GM12878 (cell line): ENCODE results near the gene ITGB2. TPM values are rescaled to one million over a fixed set of nuclear protein-coding genes. Genes with fewer than 3 reads are reported as not detected.
A peak's percentile ranks its signal among the peaks of the same experiment; 100 is the strongest.

Experiments
- ATAC-seq: fragments of 200-7000 bp; cut with Tn5 transposase; 3 replicates; pipeline ENCODE4 v1.9.1; 2020; ENCODE audit warnings: mild to moderate bottlenecking, moderate library complexity
- BruUV-seq: library from RNA; stranded (reverse); fragments of 400-500 nt; replicated peaks from 2 replicates; lab custom pipeline; 2021; lab: Mats Ljungman, UMichigan
- CTCF ChIA-PET: fragments of 300-600 bp; sonication (Branson Sonifier 250); formaldehyde crosslinking; extraction: SDS; loops from one replicate; lab custom pipeline; 2021; ENCODE audit warnings: inconsistent platforms; lab: Yijun Ruan, JAX
- POLR2A ChIA-PET: fragments of 350-600 bp; formaldehyde crosslinking; extraction: SDS; loops from one replicate; lab custom pipeline; 2021; ENCODE audit warnings: inconsistent platforms; lab: Charles Lee
- RAD21 ChIA-PET: fragments of 300-600 bp; sonication (Branson Sonifier 250); formaldehyde crosslinking; loops from one replicate; lab custom pipeline; 2023; ENCODE audit warnings: antibody characterized with exemption; ENCODE audit not compliant: unreplicated experiment; lab: Charles Lee
- SMC1A ChIA-PET: fragments of 300-600 bp; sonication (Branson Sonifier 250); formaldehyde crosslinking; loops from one replicate; lab custom pipeline; 2023; ENCODE audit not compliant: unreplicated experiment, uncharacterized antibody; lab: Charles Lee
- DNase-seq: peaks from one replicate; pipeline ENCODE4 v3.0.0-alpha.2; 2011; ENCODE audit warnings: low read depth, low spot score
- FAIRE-seq: peaks from 3 replicates; lab custom pipeline; 2011; peaks lifted over from hg19 to GRCh38; lab: Jason Lieb, UNC
- H2AFZ ChIP-seq: 2 replicates; pipeline ENCODE4 v1.6.0; 2011; ENCODE audit warnings: low read depth, low read length, control low read depth; ENCODE audit not compliant: control insufficient read depth
- H3K27ac ChIP-seq: 2 replicates; pipeline ENCODE4 v1.5.1; 2011; ENCODE audit warnings: control low read depth; ENCODE audit not compliant: control insufficient read depth, insufficient read depth
- H3K27me3 ChIP-seq, 2 experiments: replicated peaks in 1 of 2; 2 replicates each; pipeline versions ENCODE4 v1.6.0 to v1.6.1; 2011; ENCODE audit warnings: low read length in 1 of 2; ENCODE audit not compliant: control insufficient read depth in 2 of 2, insufficient read depth in 2 of 2
- H3K36me3 ChIP-seq, 2 experiments: 2 replicates each; pipeline ENCODE4 v1.5.1; 2011; ENCODE audit warnings: low read length in 1 of 2; ENCODE audit not compliant: control insufficient read depth in 2 of 2, insufficient read depth in 2 of 2
- H3K4me1 ChIP-seq: 2 replicates; pipeline ENCODE4 v1.6.1; 2011; ENCODE audit warnings: mild to moderate bottlenecking, low read length, moderate library complexity, mixed read lengths; ENCODE audit not compliant: control insufficient read depth, insufficient read depth
- H3K4me2 ChIP-seq: 2 replicates; pipeline ENCODE4 v1.6.0; 2011; ENCODE audit warnings: control low read depth; ENCODE audit not compliant: control insufficient read depth, insufficient read depth
- H3K4me3 ChIP-seq: fragments of 200-600 bp; sonication (generic); 2 replicates; pipeline ENCODE4 v1.5.1; 2016
- H3K79me2 ChIP-seq: 2 replicates; pipeline ENCODE4 v1.6.0; 2011; ENCODE audit warnings: low read length; ENCODE audit not compliant: control insufficient read depth, insufficient read depth
- H3K9ac ChIP-seq: 2 replicates; pipeline ENCODE4 v1.8.0; 2011; ENCODE audit warnings: low read length, control low read depth, mixed read lengths; ENCODE audit not compliant: control insufficient read depth, insufficient read depth
- H3K9me3 ChIP-seq: replicated peaks from 3 replicates; pipeline ENCODE4 v1.5.1; 2011; ENCODE audit warnings: mild to moderate bottlenecking, low read length; ENCODE audit not compliant: control insufficient read depth, insufficient read depth
- H4K20me1 ChIP-seq: 2 replicates; pipeline ENCODE4 v1.6.0; 2011; ENCODE audit not compliant: control insufficient read depth, insufficient read depth
- BHLHE40 ChIP-seq, 2 experiments: fragments of 450-650 bp in 1 of 2; IDR thresholded peaks; 2 replicates each; pipeline ENCODE4 v1.6.1; 2011 to 2017; ENCODE audit warnings: low read depth in 2 of 2, borderline replicate concordance in 1 of 2, improper control_type of control experiment in 1 of 2, low read length in 1 of 2, mild to moderate bottlenecking in 1 of 2
- DPF2 ChIP-seq: fragments of 450-650 bp; IDR thresholded peaks from 2 replicates; pipeline ENCODE4 v1.6.1; 2017; ENCODE audit warnings: mild to moderate bottlenecking
- EED ChIP-seq: sonication (generic); IDR thresholded peaks from 2 replicates; pipeline ENCODE4 v1.6.1; 2016; ENCODE audit warnings: antibody characterized with exemption, low read depth
- EGR1 ChIP-seq, 2 experiments: IDR thresholded peaks; 1 replicate in 1 of 2; 2 replicates in 1 of 2; pipeline ENCODE4 v1.6.1; 2011 to 2012; ENCODE audit warnings: low read depth in 2 of 2, low read length in 2 of 2, borderline replicate concordance in 1 of 2, mild to moderate bottlenecking in 1 of 2, moderate library complexity in 1 of 2
- ETV6 ChIP-seq, 2 experiments: fragments of 450-650 bp in 1 of 2; IDR thresholded peaks in 1 of 2; conservative IDR thresholded peaks in 1 of 2; 2 replicates each; pipeline ENCODE4 v1.6.1; 2014; ENCODE audit warnings: antibody characterized with exemption in 1 of 2, borderline replicate concordance in 1 of 2, low read depth in 1 of 2, mild to moderate bottlenecking in 1 of 2, moderate library complexity in 1 of 2
- HCFC1 ChIP-seq: fragments of 150-350 bp; IDR thresholded peaks from 2 replicates; pipeline ENCODE4 v1.6.1; 2014; ENCODE audit warnings: low read length
- IKZF1 ChIP-seq: fragments of 450-650 bp; conservative IDR thresholded peaks from 2 replicates; pipeline ENCODE4 v1.6.1; 2017; ENCODE audit warnings: antibody characterized with exemption, mild to moderate bottlenecking
- IRF4 ChIP-seq: IDR thresholded peaks from 2 replicates; pipeline ENCODE4 v1.6.1; 2011; ENCODE audit warnings: low read depth, low read length
- JUNB ChIP-seq: IDR thresholded peaks from 2 replicates; pipeline ENCODE4 v1.6.1; 2016; ENCODE audit warnings: antibody characterized with exemption, mild to moderate bottlenecking
- JUND ChIP-seq: IDR thresholded peaks from 2 replicates; pipeline ENCODE4 v1.6.1; 2012; ENCODE audit warnings: low read depth, mild to moderate bottlenecking, low read length, improper control_type of control experiment, moderate library complexity
- MXI1 ChIP-seq: fragments of 150-350 bp; IDR thresholded peaks from 2 replicates; pipeline ENCODE4 v1.6.1; 2011; ENCODE audit warnings: low read depth, mild to moderate bottlenecking, inconsistent platforms, low read length, improper control_type of control experiment
- NR2F1 ChIP-seq: fragments of 450-650 bp; conservative IDR thresholded peaks from 2 replicates; pipeline ENCODE4 v1.6.1; 2017; ENCODE audit warnings: mild to moderate bottlenecking
- ZNF384 ChIP-seq: IDR thresholded peaks from 2 replicates; pipeline ENCODE4 v1.6.1; 2012; ENCODE audit warnings: low read depth, mild to moderate bottlenecking, low read length, improper control_type of control experiment, borderline replicate concordance
- ZSCAN29 ChIP-seq: fragments of 450-650 bp; IDR thresholded peaks from 2 replicates; pipeline ENCODE4 v1.6.1; 2017; ENCODE audit warnings: mild to moderate bottlenecking, moderate library complexity
- WGBS: methylation state at CpG from one replicate; pipeline ENCODE4 v1.1.6; 2016; ENCODE audit warnings: low lambda C conversion rate; ENCODE audit not compliant: insufficient replicate concordance, insufficient coverage; ENCODE audit errors: missing lambda C conversion rate; 5-methylcytosine and 5-hydroxymethylcytosine counted together
- in situ Hi-C: fragments of 300-500 bp; cut with MboI; formaldehyde crosslinking; loops from 9 replicates; pipeline ENCODE4 v1.14.3; 2018; ENCODE audit warnings: mixed read lengths
- intact Hi-C: fragments of 100-400 bp; cut with micrococcal nuclease; formaldehyde crosslinking; loops from one replicate; pipeline ENCODE4 v1.14.2; 2022; ENCODE audit not compliant: unreplicated experiment
- polyA plus RNA-seq, 11 experiments: library from polyadenylated mRNA; depleted of rRNA in 4 of 11; unstranded in 6 of 11; stranded (reverse) in 5 of 11; fragments of >200 nt; fragmentation: Nextera tagmentation in 4 of 11; fragmentation: Illumina TruSeq in 1 of 11; extraction: Ambion mirVana in 4 of 11; extraction: Trizol in 1 of 11; gene quantifications; 1 replicate in 1 of 11; 2 replicates in 10 of 11; pipeline versions ENCODE4 v1.2.1 to v1.2.3, GENCODE V29; 2011 to 2016; ENCODE audit warnings: inconsistent platforms in 2 of 11, missing spikeins in 2 of 11, low read depth in 1 of 11
- total RNA-seq, 4 experiments: library from RNA; depleted of rRNA in 3 of 4; stranded (reverse); fragments of >200 nt in 3 of 4; fragmentation: Illumina TruSeq in 1 of 4; extraction: Trizol in 1 of 4; gene quantifications; 2 replicates each; pipeline versions ENCODE4 v1.2.1 to v1.2.3, GENCODE V29; 2013 to 2021

The ITGB2 gene
- total and polyA plus RNA-seq, 10 of the 15 experiments (the other 5 are each of a cell fraction or from before 2014, with no cell fraction given) = 8.0 to 172 (median 58.9) TPM

DNA sequence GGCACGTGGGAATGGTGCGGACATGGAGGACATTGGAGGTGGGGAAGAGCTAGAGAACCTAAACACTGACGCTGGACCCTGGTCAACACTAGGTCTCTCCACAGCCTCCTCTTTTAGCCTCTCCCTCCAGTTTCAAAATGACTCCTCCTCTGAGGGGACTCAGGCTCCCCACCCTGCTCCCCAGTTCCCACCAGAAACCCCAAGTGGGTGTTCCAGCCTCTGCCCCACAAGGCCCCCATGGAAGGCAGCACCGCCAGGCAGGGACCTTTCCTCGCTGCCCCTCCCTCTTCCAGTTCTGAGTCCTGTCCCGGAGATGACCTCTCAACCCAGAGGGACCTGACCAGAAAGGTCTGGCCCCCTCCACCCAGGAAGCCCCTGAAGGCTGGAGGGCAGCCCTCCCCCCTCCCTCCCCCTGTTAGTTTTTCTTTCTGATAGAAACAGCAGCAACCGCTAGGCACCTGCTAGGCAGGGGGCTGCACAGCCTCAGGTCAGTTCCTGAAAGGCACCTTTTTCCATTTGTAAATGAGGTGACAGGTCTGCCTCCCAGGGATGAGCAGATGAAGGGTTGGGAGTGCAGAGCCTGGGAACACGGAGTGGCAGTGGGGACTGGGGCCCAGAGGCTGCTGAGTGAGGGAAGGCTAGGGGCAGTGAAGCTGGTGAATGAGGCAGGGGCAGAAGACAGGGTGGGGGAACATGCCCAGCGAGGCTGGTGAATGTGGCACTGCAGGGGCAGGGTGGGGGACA lies 9.3 kb upstream of the ITGB2 start:
- ChIA-PET CTCF (interaction anchor here (0.8 to 6.1 kb wide), 11 partner anchors 11 to 208 kb away, joined by 3 to 80 read pairs (median 4); partner anchors contain the start of genes PTTG1IP and UBE2G2), RAD21 (interaction anchor here (0.9 to 4.4 kb wide), 10 partner anchors 9 to 130 kb away, joined by 3 to 35 read pairs (median 10); partner anchors contain the start of genes ITGB2, PTTG1IP, SLX9 and UBE2G2), POLR2A (interaction anchor here (1.1 to 5.7 kb wide), 8 partner anchors 10 to 176 kb away, joined by 3 to 59 read pairs (median 23); partner anchors contain the start of genes ITGB2, PTTG1IP and SLX9), SMC1A (interaction anchor here (0.5 to 6.2 kb wide), 5 partner anchors 36 to 138 kb away, joined by 3 to 56 read pairs (median 31); partner anchors contain the start of genes PTTG1IP and UBE2G2)
- H3K4me1 ChIP-seq = peaks cover 47% of the 10 kb centered on the region
- H3K4me2 ChIP-seq = peak overlapping the region; percentile 66
- peaks cover 6% of the 10 kb centered on the region; the same call in 1 of the 2 replicates for H4K20me1 ChIP-seq
- in situ Hi-C loops (loop anchor here (10.0 kb wide), 1 partner anchor 45 kb away; no protein-coding TSS in a partner anchor), intact Hi-C loops (loop anchor here (2.0 to 5.0 kb wide), 3 partner anchors 55 to 128 kb away; partner anchors contain the start of genes SUMO3 and UBE2G2)
- H2AFZ ChIP-seq = no peak overlapping the region
- peak; percentile 43; the same call in 1 of the 2 replicates for TF ChIP-seq JUNB
- TF ChIP-seq HCFC1 = no peak
- TF ChIP-seq JUND = no peak
- no peak for TF ChIP-seq ZNF384
- TF ChIP-seq IRF4 = 0 out of 2 replicates have a peak, but pooled peaks have one; percentile 64
- no peak for TF ChIP-seq MXI1
- peak; percentile 59; the same call in 1 of the 2 replicates for TF ChIP-seq IKZF1
- TF ChIP-seq ETV6 (conservative IDR thresholded peaks at IDR 0.05 in 1 of 2, IDR thresholded peaks at IDR 0.05 in 1 of 2; ENCODE audit: borderline replicate concordance in 1 of 2, low read depth in 1 of 2) = 0 out of 4 replicates have a peak, but pooled peaks of 1 of the 2 experiments have one; percentile 33
- TF ChIP-seq DPF2 = peak; percentile 47; the same call in 1 of the 2 replicates
- peak; percentile 63; the same call in 1 of the 2 replicates for TF ChIP-seq EED
- no peak for TF ChIP-seq ZSCAN29
- TF ChIP-seq NR2F1 = peak; percentile 69
- peak in 1 of 2 experiments; percentile 23; a peak in 1 of 3 replicates for TF ChIP-seq EGR1 (IDR thresholded peaks at IDR 0.05; ENCODE audit: borderline replicate concordance in 1 of 2, low read depth in 2 of 2, low read length in 2 of 2)
- 0 out of 4 replicates have a peak, but pooled peaks of 1 of the 2 experiments have one; percentile 5 for TF ChIP-seq BHLHE40 (IDR thresholded peaks at IDR 0.05; ENCODE audit: borderline replicate concordance in 1 of 2, low read depth in 2 of 2, low read length in 1 of 2)
- H3K9ac ChIP-seq = peak overlapping the region; percentile 29; the same call in 1 of the 2 replicates
- H3K79me2 ChIP-seq = peaks cover 22% of the 10 kb centered on the region
- H3K36me3 ChIP-seq = peaks cover 0 to 4% of the 10 kb centered on the region in 2 experiments; a peak in 2 of 4 replicates
- H3K9me3 ChIP-seq = no peaks in the 10 kb centered on the region
- no TSS peak for BruUV-seq
- DNase-seq (no peak), ATAC-seq (peak; percentile 8), FAIRE-seq (no peak)
- peak overlapping the region; percentile 75 for H3K27ac ChIP-seq
- peak overlapping the region; percentile 59; the same call in 1 of the 2 replicates for H3K4me3 ChIP-seq
- WGBS = 20% methylated on average over 8 of the region's 9 CpGs
- no peaks in the 10 kb centered on the region for H3K27me3 ChIP-seq
